ENCODE measurements around the gene ITPK1. TPM values are rescaled to one million over a fixed set of nuclear protein-coding genes. Genes with fewer than 3 reads are reported as not detected.

The ITPK1 gene
- total RNA-seq, 2 experiments from 2014 or later = 17.8 to 34.7 TPM

- Histone ChIP-seq H3K9me2 (ENCODE audit: insufficient read depth, low read length) (no peaks in the 10 kb centered on the region), H3K27ac (ENCODE audit: low read depth, low read length, poor library complexity, severe bottlenecking) (no peak overlapping the region), H3K4me3 (ENCODE audit: low read depth, low read length, poor library complexity, severe bottlenecking) (no peak overlapping the region), H3K4me1 (ENCODE audit: insufficient read depth, low read length, poor library complexity, severe bottlenecking) (peaks cover 7% of the 10 kb centered on the region), H2AFZ (ENCODE audit: low read length) (no peak overlapping the region), H4K20me1 (ENCODE audit: insufficient read depth, low read length) (no peaks in the 10 kb centered on the region; the same call in 1 of the 2 replicates), H3K36me3 (ENCODE audit: insufficient read depth, low read length) (no peaks in the 10 kb centered on the region), H3K79me2 (ENCODE audit: insufficient read depth, low read depth, low read length) (no peaks in the 10 kb centered on the region), H3K4me2 (ENCODE audit: low read length) (no peak overlapping the region), H3K9me3 (ENCODE audit: low read length) (no peaks in the 10 kb centered on the region)
- no TSS peak for BruUV-seq (replicated peaks)
- CTCF ChIA-PET (ENCODE audit: unreplicated experiment) = no interaction called here
- intact Hi-C loops (cut with micrococcal nuclease; ENCODE audit: unreplicated experiment) = no loop called here
- DNase-seq (ENCODE audit: low spot score) = no peak
- POLR2A ChIA-PET = no interaction called here
- no peak for TF ChIP-seq EZH2phosphoT487 (IDR thresholded peaks at IDR 0.05; ENCODE audit: borderline replicate concordance, low read depth, low read length)
- TF ChIP-seq, protein P1, sequence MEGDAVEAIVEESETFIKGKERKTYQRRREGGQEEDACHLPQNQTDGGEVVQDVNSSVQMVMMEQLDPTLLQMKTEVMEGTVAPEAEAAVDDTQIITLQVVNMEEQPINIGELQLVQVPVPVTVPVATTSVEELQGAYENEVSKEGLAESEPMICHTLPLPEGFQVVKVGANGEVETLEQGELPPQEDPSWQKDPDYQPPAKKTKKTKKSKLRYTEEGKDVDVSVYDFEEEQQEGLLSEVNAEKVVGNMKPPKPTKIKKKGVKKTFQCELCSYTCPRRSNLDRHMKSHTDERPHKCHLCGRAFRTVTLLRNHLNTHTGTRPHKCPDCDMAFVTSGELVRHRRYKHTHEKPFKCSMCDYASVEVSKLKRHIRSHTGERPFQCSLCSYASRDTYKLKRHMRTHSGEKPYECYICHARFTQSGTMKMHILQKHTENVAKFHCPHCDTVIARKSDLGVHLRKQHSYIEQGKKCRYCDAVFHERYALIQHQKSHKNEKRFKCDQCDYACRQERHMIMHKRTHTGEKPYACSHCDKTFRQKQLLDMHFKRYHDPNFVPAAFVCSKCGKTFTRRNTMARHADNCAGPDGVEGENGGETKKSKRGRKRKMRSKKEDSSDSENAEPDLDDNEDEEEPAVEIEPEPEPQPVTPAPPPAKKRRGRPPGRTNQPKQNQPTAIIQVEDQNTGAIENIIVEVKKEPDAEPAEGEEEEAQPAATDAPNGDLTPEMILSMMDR (conservative IDR thresholded peaks at IDR 0.05; ENCODE audit: low read length) = no peak
Observed at GRCh38 chr14:93084866-93085857, 30.6 kb downstream of the ITPK1 start.

DNA sequence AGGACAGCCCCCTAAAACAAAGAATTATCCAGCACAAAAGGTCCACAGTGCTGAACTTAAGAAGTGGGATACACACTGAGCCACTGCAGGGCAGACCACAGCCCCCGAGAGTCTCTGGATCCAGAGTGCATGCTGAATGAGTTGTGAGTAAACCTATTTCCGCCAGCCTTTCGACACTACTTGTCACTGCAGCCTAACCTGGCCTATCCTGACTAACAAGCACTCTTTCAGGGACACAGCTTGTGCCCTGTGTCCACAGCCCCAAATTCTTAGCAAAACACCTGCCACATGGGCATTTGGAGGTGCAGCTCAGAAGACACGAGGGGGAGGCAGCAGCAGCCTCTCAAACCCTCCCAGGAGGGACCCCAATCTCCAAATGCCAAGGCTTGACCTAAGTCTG lies 31.3 kb downstream of the ITPK1 start:
- H4K20me1 ChIP-seq (ENCODE audit: insufficient read depth, low read length) = no peaks in the 10 kb centered on the region; the same call in 1 of the 2 replicates
- no peak for DNase-seq (ENCODE audit: low spot score)
- peaks cover 7% of the 10 kb centered on the region for H3K4me1 ChIP-seq (ENCODE audit: insufficient read depth, low read length, poor library complexity, severe bottlenecking)
- H3K4me2 ChIP-seq (ENCODE audit: low read length) = no peak overlapping the region
- ChIA-PET CTCF (ENCODE audit: unreplicated experiment) (no interaction called here), POLR2A (no interaction called here)
- no TSS peak for BruUV-seq (replicated peaks)
- no peak for TF ChIP-seq EZH2phosphoT487 (IDR thresholded peaks at IDR 0.05; ENCODE audit: borderline replicate concordance, low read depth, low read length)
- TF ChIP-seq, protein P1 (conservative IDR thresholded peaks at IDR 0.05; ENCODE audit: low read length) = no peak
- H2AFZ ChIP-seq (ENCODE audit: low read length) = no peak overlapping the region
- H3K4me3 ChIP-seq (ENCODE audit: low read depth, low read length, poor library complexity, severe bottlenecking) = no peak overlapping the region
- no peaks in the 10 kb centered on the region for H3K36me3 ChIP-seq (ENCODE audit: insufficient read depth, low read length)
- intact Hi-C loops (cut with micrococcal nuclease; ENCODE audit: unreplicated experiment) = no loop called here
- no peaks in the 10 kb centered on the region for H3K79me2 ChIP-seq (ENCODE audit: insufficient read depth, low read depth, low read length)
- no peaks in the 10 kb centered on the region for H3K9me3 ChIP-seq (ENCODE audit: low read length)
- no peaks in the 10 kb centered on the region for H3K9me2 ChIP-seq (ENCODE audit: insufficient read depth, low read length)
- no peak overlapping the region for H3K27ac ChIP-seq (ENCODE audit: low read depth, low read length, poor library complexity, severe bottlenecking)

GRCh38 chr14:93083917-93084316 lies 31.8 kb downstream of the ITPK1 start:
- no peaks in the 10 kb centered on the region for H3K79me2 ChIP-seq (ENCODE audit: insufficient read depth, low read depth, low read length)
- BruUV-seq (replicated peaks) = no TSS peak

More at GRCh38 chr14:93083917-93084316, 31.8 kb downstream of the ITPK1 start:
- H3K4me2 ChIP-seq (ENCODE audit: low read length) = no peak overlapping the region
- no peak overlapping the region for H3K27ac ChIP-seq (ENCODE audit: low read depth, low read length, poor library complexity, severe bottlenecking)
- no peak overlapping the region for H3K4me3 ChIP-seq (ENCODE audit: low read depth, low read length, poor library complexity, severe bottlenecking)
- no peaks in the 10 kb centered on the region for H3K9me3 ChIP-seq (ENCODE audit: low read length)
- intact Hi-C loops (cut with micrococcal nuclease; ENCODE audit: unreplicated experiment) = no loop called here
- CTCF ChIA-PET (ENCODE audit: unreplicated experiment) = no interaction called here
- no peaks in the 10 kb centered on the region for H3K36me3 ChIP-seq (ENCODE audit: insufficient read depth, low read length)
- POLR2A ChIA-PET = no interaction called here
- no peaks in the 10 kb centered on the region for H3K9me2 ChIP-seq (ENCODE audit: insufficient read depth, low read length)
- no peak for DNase-seq (ENCODE audit: low spot score)
- no peaks in the 10 kb centered on the region; the same call in 1 of the 2 replicates for H4K20me1 ChIP-seq (ENCODE audit: insufficient read depth, low read length)
- no peak overlapping the region for H2AFZ ChIP-seq (ENCODE audit: low read length)
- peaks cover 7% of the 10 kb centered on the region for H3K4me1 ChIP-seq (ENCODE audit: insufficient read depth, low read length, poor library complexity, severe bottlenecking)
- no peak for TF ChIP-seq EZH2phosphoT487 (IDR thresholded peaks at IDR 0.05; ENCODE audit: borderline replicate concordance, low read depth, low read length)

All from OCI-LY7 (cell line).